Epithelial cell of alveolus of lung (primary cell): Measurements from ENCODE around the gene SLAIN2. TPM values are rescaled to one million over a fixed set of nuclear protein-coding genes. Genes with fewer than 3 reads are reported as not detected.

Experiments used
- total RNA-seq: library from RNA; depleted of rRNA; stranded (reverse); fragments of >200 nt; gene quantifications from 2 replicates; pipeline ENCODE4 v1.2.1, GENCODE V29; 2015

Gene SLAIN2
- total RNA-seq: 63.1 and 77.4 TPM in 2 replicates

DNA sequence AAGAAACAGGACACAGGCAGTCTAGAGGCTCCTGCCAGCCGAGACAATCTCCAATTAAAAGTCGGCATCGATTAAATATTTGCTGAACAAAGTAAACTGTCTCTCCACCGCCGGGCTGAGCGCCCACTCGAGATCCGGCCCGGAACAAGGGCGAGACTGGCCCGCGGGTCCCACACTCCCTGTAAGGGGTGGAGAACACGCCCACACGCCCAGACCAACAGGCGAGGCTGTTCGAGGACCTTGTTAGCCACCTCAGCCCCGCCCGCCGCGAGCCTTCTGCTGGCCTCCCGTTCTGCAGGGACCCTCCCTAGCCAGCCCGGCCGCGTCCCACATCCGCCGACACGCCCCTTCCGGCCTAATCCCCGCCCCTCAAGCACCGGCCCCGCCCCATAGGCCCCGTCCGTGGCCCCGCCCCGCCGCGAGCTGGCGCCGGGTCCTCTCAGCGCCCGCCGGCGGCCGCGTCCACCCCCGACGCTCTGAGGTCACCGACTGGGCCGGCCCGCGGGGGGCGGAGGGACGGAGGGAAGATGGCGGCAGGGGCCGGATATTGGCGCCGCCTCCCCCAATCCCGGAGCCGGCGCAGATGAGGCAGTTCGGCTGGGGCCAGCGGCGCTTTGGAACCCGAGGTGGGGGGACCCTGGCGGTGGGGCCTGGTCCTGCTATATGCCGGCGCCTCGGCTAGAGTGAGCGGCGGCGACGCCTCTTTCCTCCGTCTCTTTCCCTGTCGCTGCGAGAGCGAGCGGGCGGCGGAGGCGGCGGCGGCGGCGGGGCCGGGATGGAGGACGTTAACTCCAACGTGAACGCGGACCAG is at the start of gene SLAIN2:
SLAIN2 (plus strand) TSS at position 565 of the 811 bp plus-strand sequence; CDS start at position 776, 211 bp downstream.

Other genes starting within 250 kb of the SLAIN2 start
- gene TXK, start 207.3 kb upstream of the SLAIN2 start, total RNA-seq: 1.6 TPM in 1 of 2 replicates, not detected in the other
- 0.26 and 2.6 TPM in 2 replicates for gene TEC, start 71.7 kb upstream of the SLAIN2 start, total RNA-seq
- not detected in 2 replicates for gene SLC10A4, start 141.8 kb downstream of the SLAIN2 start, total RNA-seq
- not detected in 2 replicates for gene ZAR1, start 148.7 kb downstream of the SLAIN2 start, total RNA-seq